SK-N-SH (cell line): Measurements from ENCODE around the gene TSPAN11.

Source experiments
- EP300 ChIP-seq, 2 experiments: IDR thresholded peaks; 2 replicates each; pipeline versions ENCODE4 v1.4.0 to v1.6.1; 2012; ENCODE audit warnings: borderline replicate concordance in 1 of 2, low read depth in 1 of 2, low read length in 1 of 2
- GABPA ChIP-seq: IDR thresholded peaks from 2 replicates; pipeline ENCODE4 v1.4.0; 2012; ENCODE audit warnings: low read depth, mild to moderate bottlenecking
- JUND ChIP-seq: IDR thresholded peaks from 2 replicates; pipeline ENCODE4 v1.4.0; 2012
- MEF2A ChIP-seq: IDR thresholded peaks from 2 replicates; pipeline ENCODE4 v1.4.0; 2012; ENCODE audit warnings: low read depth, borderline replicate concordance
- NRF1 ChIP-seq: IDR thresholded peaks from 2 replicates; pipeline ENCODE4 v1.6.1; 2012; ENCODE audit warnings: low read depth, mild to moderate bottlenecking, low read length
- RFX5 ChIP-seq: IDR thresholded peaks from 2 replicates; pipeline ENCODE4 v1.6.1; 2012; ENCODE audit warnings: mild to moderate bottlenecking, improper control_type of control experiment, low read length
- YY1 ChIP-seq: IDR thresholded peaks from 2 replicates; pipeline ENCODE4 v1.4.0; 2012; ENCODE audit warnings: low read depth, mild to moderate bottlenecking
- TF ChIP-seq, protein P1 (sequence below): fragments of 200-600 bp; sonication (generic); IDR thresholded peaks from 2 replicates; pipeline ENCODE4 v1.6.1; 2017; ENCODE audit warnings: antibody characterized with exemption, mild to moderate bottlenecking, moderate library complexity
- TF ChIP-seq, protein P2 (sequence below): IDR thresholded peaks from 2 replicates; pipeline ENCODE4 v1.4.0; 2012; ENCODE audit warnings: low read depth, borderline replicate concordance
- TF ChIP-seq, protein P3 (sequence below): IDR thresholded peaks from 2 replicates; pipeline ENCODE4 v1.6.1; 2012; ENCODE audit warnings: mild to moderate bottlenecking, low read depth, low read length, moderate library complexity
- TF ChIP-seq, protein P4 (sequence below): IDR thresholded peaks from 2 replicates; pipeline ENCODE4 v1.4.0; 2012; ENCODE audit warnings: low read depth
- TF ChIP-seq, protein P5 (sequence below): fragments of 150-350 bp; IDR thresholded peaks from 2 replicates; pipeline ENCODE4 v1.6.1; 2016; ENCODE audit warnings: mild to moderate bottlenecking, low read depth, low read length

DNA sequence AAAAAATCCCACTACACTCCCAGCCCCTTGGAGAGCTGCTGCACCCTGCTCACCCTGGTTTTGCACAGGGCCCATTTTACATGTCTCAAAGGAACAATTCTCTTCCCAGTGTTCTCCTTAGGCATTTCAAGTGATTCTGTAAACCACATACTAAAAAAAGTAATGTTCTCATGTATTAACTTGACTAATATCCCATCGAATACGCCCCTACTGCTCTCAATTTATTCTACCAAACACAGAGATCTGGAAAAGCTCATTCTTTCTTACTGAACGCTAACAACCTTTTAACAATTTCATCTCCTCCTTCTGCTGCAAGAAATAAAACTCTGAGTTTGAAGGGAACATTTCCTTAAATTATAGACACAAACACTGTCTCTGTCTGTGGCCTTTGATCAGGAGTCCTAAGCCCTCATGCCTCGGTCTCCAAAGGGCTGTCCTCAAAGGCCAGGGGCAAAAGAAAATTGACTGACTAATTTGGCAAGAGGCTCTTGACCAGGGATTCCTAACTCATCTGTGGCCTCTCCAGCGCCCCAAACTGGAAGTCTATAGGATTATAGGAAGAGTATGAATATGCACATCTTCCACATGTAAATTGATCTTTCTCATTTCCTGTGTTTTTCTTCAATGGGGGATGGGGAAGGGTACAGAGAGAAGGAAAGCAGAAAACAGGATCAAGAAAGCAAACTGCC is 17.1 kb upstream of the TSPAN11 start:
- TF ChIP-seq, protein P1, sequence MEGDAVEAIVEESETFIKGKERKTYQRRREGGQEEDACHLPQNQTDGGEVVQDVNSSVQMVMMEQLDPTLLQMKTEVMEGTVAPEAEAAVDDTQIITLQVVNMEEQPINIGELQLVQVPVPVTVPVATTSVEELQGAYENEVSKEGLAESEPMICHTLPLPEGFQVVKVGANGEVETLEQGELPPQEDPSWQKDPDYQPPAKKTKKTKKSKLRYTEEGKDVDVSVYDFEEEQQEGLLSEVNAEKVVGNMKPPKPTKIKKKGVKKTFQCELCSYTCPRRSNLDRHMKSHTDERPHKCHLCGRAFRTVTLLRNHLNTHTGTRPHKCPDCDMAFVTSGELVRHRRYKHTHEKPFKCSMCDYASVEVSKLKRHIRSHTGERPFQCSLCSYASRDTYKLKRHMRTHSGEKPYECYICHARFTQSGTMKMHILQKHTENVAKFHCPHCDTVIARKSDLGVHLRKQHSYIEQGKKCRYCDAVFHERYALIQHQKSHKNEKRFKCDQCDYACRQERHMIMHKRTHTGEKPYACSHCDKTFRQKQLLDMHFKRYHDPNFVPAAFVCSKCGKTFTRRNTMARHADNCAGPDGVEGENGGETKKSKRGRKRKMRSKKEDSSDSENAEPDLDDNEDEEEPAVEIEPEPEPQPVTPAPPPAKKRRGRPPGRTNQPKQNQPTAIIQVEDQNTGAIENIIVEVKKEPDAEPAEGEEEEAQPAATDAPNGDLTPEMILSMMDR = no peak
- TF ChIP-seq, protein P2, sequence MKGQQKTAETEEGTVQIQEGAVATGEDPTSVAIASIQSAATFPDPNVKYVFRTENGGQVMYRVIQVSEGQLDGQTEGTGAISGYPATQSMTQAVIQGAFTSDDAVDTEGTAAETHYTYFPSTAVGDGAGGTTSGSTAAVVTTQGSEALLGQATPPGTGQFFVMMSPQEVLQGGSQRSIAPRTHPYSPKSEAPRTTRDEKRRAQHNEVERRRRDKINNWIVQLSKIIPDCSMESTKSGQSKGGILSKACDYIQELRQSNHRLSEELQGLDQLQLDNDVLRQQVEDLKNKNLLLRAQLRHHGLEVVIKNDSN = no peak
- no peak for TF ChIP-seq NRF1
- no peak for TF ChIP-seq EP300 (IDR thresholded peaks at IDR 0.05; ENCODE audit: borderline replicate concordance in 1 of 2, low read depth in 1 of 2, low read length in 1 of 2)
- TF ChIP-seq, protein P3, sequence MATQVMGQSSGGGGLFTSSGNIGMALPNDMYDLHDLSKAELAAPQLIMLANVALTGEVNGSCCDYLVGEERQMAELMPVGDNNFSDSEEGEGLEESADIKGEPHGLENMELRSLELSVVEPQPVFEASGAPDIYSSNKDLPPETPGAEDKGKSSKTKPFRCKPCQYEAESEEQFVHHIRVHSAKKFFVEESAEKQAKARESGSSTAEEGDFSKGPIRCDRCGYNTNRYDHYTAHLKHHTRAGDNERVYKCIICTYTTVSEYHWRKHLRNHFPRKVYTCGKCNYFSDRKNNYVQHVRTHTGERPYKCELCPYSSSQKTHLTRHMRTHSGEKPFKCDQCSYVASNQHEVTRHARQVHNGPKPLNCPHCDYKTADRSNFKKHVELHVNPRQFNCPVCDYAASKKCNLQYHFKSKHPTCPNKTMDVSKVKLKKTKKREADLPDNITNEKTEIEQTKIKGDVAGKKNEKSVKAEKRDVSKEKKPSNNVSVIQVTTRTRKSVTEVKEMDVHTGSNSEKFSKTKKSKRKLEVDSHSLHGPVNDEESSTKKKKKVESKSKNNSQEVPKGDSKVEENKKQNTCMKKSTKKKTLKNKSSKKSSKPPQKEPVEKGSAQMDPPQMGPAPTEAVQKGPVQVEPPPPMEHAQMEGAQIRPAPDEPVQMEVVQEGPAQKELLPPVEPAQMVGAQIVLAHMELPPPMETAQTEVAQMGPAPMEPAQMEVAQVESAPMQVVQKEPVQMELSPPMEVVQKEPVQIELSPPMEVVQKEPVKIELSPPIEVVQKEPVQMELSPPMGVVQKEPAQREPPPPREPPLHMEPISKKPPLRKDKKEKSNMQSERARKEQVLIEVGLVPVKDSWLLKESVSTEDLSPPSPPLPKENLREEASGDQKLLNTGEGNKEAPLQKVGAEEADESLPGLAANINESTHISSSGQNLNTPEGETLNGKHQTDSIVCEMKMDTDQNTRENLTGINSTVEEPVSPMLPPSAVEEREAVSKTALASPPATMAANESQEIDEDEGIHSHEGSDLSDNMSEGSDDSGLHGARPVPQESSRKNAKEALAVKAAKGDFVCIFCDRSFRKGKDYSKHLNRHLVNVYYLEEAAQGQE = no peak
- TF ChIP-seq, protein P4, sequence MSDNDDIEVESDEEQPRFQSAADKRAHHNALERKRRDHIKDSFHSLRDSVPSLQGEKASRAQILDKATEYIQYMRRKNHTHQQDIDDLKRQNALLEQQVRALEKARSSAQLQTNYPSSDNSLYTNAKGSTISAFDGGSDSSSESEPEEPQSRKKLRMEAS = no peak
- no peak for TF ChIP-seq JUND
- TF ChIP-seq MEF2A = no peak
- no peak for TF ChIP-seq GABPA
- TF ChIP-seq YY1 = no peak
- TF ChIP-seq, protein P5, sequence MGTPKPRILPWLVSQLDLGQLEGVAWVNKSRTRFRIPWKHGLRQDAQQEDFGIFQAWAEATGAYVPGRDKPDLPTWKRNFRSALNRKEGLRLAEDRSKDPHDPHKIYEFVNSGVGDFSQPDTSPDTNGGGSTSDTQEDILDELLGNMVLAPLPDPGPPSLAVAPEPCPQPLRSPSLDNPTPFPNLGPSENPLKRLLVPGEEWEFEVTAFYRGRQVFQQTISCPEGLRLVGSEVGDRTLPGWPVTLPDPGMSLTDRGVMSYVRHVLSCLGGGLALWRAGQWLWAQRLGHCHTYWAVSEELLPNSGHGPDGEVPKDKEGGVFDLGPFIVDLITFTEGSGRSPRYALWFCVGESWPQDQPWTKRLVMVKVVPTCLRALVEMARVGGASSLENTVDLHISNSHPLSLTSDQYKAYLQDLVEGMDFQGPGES = no peak
- no peak for TF ChIP-seq RFX5
